GM18499 (cell line): ENCODE data around the gene WTAP.

ENCODE experiments used
- ATAC-seq: cut with Tn5 transposase; IDR thresholded peaks from one replicate; pipeline ENCODE4 v1.9.1; 2021; ENCODE audit warnings: moderate number of reproducible peaks; ENCODE audit not compliant: insufficient read depth, unreplicated experiment

WTAP gene

GRCh38 chr6:159797554-159797953 lies 70.2 kb downstream of the WTAP start:
- ATAC-seq, result no peak

- ATAC-seq, result no peak
These were observed 73.0 kb downstream of the WTAP start, which contains the start of gene PNLDC1 for GRCh38 chr6:159800141-159800865. Gene PNLDC1 (plus strand): TSS chr6:159800276. CDS start chr6:159800308, 32 bp downstream.

- ATAC-seq, result no peak
These were observed 74.6 kb downstream of the WTAP start for GRCh38 chr6:159801935-159802334.

GRCh38 chr6:159804504-159804903 lies 77.2 kb downstream of the WTAP start:
- ATAC-seq, result no peak

- ATAC-seq, result no peak
These were observed 78.2 kb downstream of the WTAP start for GRCh38 chr6:159805440-159806020.
